Measurements from ENCODE around the gene FAM204A. TPM values are rescaled to one million over a fixed set of nuclear protein-coding genes. Genes with fewer than 3 reads are reported as not detected.

FAM204A gene
- polyA plus RNA-seq, 6 donors from 2014 or later = 137 to 206 (median 152) TPM

DNA sequence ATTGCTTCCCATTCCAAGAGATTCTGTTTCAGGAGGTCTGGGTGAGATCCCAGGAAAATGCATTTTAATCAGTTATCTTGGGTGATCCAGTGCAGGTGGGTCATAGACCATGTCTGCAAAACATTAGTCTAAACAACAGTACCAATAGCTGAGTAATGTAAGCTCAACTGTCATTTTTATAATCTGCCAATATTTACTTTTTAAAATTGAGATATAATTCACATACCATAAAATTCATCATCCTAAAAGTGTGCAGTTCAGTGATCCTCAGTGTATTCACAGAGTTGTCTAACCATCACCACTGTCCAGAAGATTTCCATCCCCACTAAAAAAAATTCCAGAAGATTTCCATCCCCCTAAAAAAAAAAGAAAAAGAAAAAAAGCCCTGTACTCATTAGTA, 51.0 kb downstream of the FAM204A start:
- H3K27ac Mint-ChIP-seq = no peak overlapping the region
- DNase-seq (no peak), ATAC-seq (ENCODE audit: low read depth in 2 of 2) (no peak)
- H3K9me3 Mint-ChIP-seq = peaks cover 0 to 2% (median 0%) of the 10 kb centered on the region in 7 donors
- H3K36me3 Mint-ChIP-seq = no peaks in the 10 kb centered on the region
- H3K27me3 Mint-ChIP-seq = peaks cover 30 to 51% (median 39%) of the 10 kb centered on the region in 3 donors
- H3K4me3 Mint-ChIP-seq = no peak overlapping the region
- H3K4me1 Mint-ChIP-seq = no peaks in the 10 kb centered on the region

DNA sequence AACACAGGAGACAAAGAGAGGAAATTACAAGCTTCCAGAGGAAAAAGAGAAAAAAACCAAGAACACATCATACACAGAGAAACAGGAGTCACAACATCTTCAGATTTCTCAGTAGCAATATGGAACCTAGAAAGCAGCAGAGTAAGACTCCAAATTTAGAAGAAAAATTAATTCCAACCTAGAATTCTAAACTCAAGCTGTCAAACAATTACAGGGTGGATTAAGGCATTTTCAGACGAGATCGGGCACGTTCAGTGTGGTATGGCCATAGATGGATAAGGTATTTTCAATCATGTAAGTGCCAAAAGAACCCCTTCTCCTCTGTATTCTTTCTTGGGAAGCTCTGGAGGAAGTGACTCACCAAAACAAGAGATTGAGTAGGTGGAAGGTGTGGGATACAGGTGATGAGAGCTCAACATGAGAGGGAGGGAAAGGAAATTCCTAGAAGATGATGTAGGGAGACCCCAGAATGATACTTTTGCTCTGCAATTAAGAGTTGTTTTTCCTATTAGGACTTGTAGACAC, 51.6 kb downstream of the FAM204A start:
- Mint-ChIP-seq H3K4me1 (no peaks in the 10 kb centered on the region), H3K36me3 (no peaks in the 10 kb centered on the region), H3K9me3 (peaks cover 0 to 2% (median 0%) of the 10 kb centered on the region in 7 donors), H3K27me3 (peaks cover 30 to 57% (median 39%) of the 10 kb centered on the region in 3 donors), H3K27ac (no peak overlapping the region), H3K4me3 (no peak overlapping the region)
- DNase-seq = no peak
- no peak for ATAC-seq (ENCODE audit: low read depth in 2 of 2)

DNA sequence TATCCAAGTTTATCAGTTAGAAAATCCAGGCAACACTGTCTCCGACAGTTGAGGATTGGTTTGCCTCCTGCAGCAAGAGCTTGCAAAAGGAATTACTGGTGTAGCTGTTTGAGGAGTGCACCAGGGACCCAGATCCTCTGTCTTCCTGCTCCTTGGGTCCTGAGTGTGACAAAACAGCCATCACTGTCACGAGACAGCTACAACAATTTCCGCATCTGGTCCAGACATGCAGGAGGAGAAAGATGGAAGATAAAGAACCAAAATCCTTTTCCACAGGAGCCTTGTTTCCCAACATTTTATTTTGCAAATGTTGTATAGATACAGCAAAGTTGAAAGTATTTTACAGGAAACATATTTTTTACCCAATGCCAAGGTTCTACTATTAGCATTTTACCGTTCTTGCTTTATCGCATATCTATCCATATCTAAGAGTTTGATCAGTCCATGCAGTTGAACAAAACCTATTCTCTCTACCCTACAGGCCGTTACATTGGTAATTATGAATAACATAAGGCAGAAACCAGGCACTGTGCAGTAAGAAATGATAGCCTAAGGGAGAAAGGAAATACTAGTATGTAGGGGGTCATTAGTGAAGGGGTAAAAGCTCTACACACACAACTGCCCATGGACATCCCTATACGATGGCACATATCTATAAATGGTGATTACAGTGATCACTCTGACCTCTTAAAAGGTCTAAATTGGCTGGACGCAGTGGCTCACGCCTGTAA, 54.9 kb downstream of the FAM204A start:
- peaks cover 0 to 5% (median 2%) of the 10 kb centered on the region in 7 donors for H3K9me3 Mint-ChIP-seq
- no peak overlapping the region for H3K4me3 Mint-ChIP-seq
- ATAC-seq (ENCODE audit: low read depth in 2 of 2) (no peak), DNase-seq (no peak)
- no peak overlapping the region for H3K27ac Mint-ChIP-seq
- peaks cover 36 to 60% (median 39%) of the 10 kb centered on the region in 3 donors for H3K27me3 Mint-ChIP-seq
- H3K4me1 Mint-ChIP-seq = no peaks in the 10 kb centered on the region
- H3K36me3 Mint-ChIP-seq = no peaks in the 10 kb centered on the region

DNA sequence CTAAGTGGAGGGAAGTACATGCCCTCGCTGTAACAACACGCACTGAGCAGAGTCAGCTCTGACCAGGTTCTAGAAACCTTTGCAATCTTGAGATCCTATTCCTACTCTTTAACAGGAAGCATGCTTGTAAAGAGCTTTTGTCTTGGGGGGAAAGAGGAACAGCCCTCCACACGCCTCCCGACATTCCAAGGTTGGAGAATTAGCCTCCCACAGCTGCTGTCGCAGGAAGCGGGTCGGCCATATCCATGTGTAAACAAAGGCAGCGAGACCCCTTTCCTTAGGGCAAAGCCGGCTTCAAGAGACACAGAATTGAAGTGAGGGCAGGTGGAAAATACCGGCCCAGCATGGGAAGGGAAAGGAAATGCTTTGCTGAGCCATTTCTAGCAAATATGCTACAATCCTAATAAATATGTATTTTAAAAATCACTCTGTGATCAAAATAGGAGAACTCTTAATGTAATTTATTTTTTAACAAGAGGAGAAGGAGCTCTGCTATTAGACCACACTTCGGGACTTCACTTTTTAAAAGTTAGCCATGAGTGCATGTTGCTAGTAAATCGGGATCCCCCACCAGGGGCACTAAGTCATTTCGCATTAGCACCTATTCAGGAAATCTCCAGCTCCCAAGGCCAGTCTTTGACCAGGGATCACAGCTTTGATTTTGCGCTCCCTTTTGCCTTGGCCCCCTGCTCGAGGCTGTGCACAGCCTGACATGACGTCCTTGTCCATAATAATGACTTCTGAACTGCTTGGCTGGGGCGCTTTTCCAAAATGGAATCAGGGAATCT, 55.9 kb downstream of the FAM204A start:
- peaks cover 0 to 5% (median 2%) of the 10 kb centered on the region in 7 donors for H3K9me3 Mint-ChIP-seq
- H3K27me3 Mint-ChIP-seq = peaks cover 29 to 59% (median 35%) of the 10 kb centered on the region in 3 donors
- no peaks in the 10 kb centered on the region for H3K4me1 Mint-ChIP-seq
- no peak for DNase-seq
- H3K27ac Mint-ChIP-seq = no peak overlapping the region
- no peak for ATAC-seq (ENCODE audit: low read depth in 2 of 2)
- H3K4me3 Mint-ChIP-seq = no peak overlapping the region
- no peaks in the 10 kb centered on the region for H3K36me3 Mint-ChIP-seq

DNA sequence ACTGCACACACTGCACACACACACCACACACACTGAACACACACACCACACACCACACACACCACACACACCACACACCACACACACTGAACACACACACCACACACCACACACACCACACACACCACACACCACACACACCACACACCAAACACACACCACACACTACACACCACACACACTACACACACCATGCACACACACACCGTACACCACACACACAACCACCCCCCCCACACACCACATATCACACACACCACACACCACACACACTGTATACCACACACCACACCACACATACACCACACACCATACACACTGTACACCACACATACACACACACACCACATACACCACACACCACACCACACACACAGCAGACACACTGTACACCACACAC, 59.5 kb downstream of the FAM204A start:
- H3K9me3 Mint-ChIP-seq = peaks cover 1 to 30% (median 6%) of the 10 kb centered on the region in 7 donors
- peaks cover 18 to 46% (median 35%) of the 10 kb centered on the region in 3 donors for H3K27me3 Mint-ChIP-seq
- no peak overlapping the region for H3K4me3 Mint-ChIP-seq
- peaks cover 0 to 8% of the 10 kb centered on the region in 2 donors for H3K36me3 Mint-ChIP-seq
- no peak for ATAC-seq (ENCODE audit: low read depth in 2 of 2)
- no peaks in the 10 kb centered on the region for H3K4me1 Mint-ChIP-seq
- no peak for DNase-seq
- H3K27ac Mint-ChIP-seq = peak overlapping the region in 1 of 6 donors; percentile 73

DNA sequence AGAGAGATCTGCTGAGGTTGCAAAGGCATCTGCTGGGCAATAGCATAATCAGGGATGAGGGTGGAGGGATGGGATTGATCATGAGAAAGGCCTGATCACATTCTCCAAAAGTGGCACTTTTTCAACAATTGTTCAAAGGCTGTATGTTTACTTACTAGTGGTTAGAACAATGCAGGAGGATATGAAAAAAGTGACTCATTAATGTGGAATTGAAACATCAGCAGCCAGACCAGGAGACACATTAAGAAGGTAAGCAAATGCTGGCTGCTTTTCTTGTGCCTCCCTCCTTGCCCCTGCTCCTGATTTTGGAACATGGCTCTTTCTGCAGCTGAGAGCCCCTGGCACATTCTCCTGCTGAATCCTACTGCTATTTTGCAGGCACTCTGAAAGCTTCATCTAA, 63.5 kb downstream of the FAM204A start:
- Mint-ChIP-seq H3K4me1 (no peaks in the 10 kb centered on the region), H3K36me3 (peaks cover 0 to 8% of the 10 kb centered on the region in 2 donors), H3K9me3 (peaks cover 5 to 41% (median 8%) of the 10 kb centered on the region in 7 donors), H3K4me3 (no peak overlapping the region), H3K27me3 (peaks cover 0 to 19% (median 18%) of the 10 kb centered on the region in 3 donors), H3K27ac (no peak overlapping the region)
- ATAC-seq (ENCODE audit: low read depth in 2 of 2) (no peak), DNase-seq (no peak)

DNA sequence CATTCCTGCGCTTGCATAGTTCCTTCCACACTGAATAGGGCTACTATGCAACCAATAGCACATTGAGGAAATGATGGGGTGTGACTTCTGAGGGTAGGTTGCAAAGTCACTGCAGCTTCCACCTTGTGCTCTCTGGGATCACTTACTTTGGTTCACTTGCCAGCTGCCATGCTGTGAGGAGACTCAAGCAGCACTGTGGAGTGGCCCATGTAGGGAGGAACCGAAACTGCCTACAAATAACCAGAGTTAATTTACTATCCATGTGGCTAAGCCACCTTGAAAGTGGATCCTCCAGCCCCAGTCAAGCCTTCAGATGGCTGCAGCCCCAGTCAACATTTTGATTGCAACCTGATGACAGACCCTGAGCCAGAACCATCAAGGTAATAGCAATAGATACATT, 64.3 kb downstream of the FAM204A start:
- peaks cover 0 to 15% (median 14%) of the 10 kb centered on the region in 3 donors for H3K27me3 Mint-ChIP-seq
- H3K9me3 Mint-ChIP-seq = peaks cover 3 to 41% (median 8%) of the 10 kb centered on the region in 7 donors
- H3K36me3 Mint-ChIP-seq = peaks cover 0 to 8% of the 10 kb centered on the region in 2 donors
- no peak overlapping the region for H3K27ac Mint-ChIP-seq
- no peak for DNase-seq
- no peak for ATAC-seq (ENCODE audit: low read depth in 2 of 2)
- no peak overlapping the region for H3K4me3 Mint-ChIP-seq
- no peaks in the 10 kb centered on the region for H3K4me1 Mint-ChIP-seq

DNA sequence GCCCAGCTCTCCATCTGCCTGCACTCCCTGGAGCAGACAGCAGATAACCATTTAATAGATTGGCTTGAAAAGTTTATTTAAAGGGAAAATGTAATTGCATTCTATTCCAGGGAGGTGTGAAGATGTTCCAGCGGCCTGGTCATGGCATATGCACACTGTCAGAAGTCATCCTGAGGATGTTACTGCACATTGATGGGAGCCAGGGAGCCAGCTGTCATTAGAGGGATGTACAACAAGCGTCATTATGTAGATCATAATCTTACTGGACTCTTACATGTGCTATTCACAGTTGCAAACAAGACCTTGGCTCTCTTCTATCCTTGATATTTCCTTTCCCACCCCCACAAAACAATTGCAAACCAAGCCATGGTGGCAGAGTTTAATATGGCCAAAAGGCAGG, 65.4 kb downstream of the FAM204A start:
- Mint-ChIP-seq H3K27me3 (peaks cover 0 to 18% (median 15%) of the 10 kb centered on the region in 3 donors), H3K36me3 (peaks cover 0 to 8% of the 10 kb centered on the region in 2 donors), H3K27ac (no peak overlapping the region), H3K4me1 (no peaks in the 10 kb centered on the region), H3K9me3 (peaks cover 0 to 41% (median 8%) of the 10 kb centered on the region in 7 donors), H3K4me3 (no peak overlapping the region)
- ATAC-seq (ENCODE audit: low read depth in 2 of 2) (no peak), DNase-seq (no peak)

DNA sequence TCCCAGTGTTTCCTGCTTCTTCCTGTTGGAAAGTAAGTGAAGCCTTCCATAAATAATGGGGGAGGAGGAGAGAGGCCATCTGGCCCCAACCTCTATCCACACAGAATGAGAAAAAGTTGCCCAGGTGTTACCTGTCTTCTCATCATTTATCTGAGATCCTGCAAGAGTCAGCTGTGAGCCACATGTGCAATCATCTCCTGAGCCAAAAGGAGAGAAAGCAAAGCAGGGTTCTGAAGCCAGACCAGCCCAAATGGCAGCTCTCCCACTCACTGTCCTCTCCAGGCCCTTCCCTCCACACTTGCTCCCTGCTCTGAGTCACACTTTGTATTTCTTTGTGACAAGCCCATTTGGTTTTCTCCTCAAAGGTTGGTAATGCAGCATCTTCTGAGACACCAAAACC, 65.9 kb downstream of the FAM204A start:
- no peak overlapping the region for H3K27ac Mint-ChIP-seq
- no peak overlapping the region for H3K4me3 Mint-ChIP-seq
- DNase-seq = no peak
- H3K4me1 Mint-ChIP-seq = no peaks in the 10 kb centered on the region
- no peak for ATAC-seq (ENCODE audit: low read depth in 2 of 2)
- peaks cover 0 to 23% (median 17%) of the 10 kb centered on the region in 3 donors for H3K27me3 Mint-ChIP-seq
- H3K9me3 Mint-ChIP-seq = peaks cover 0 to 41% (median 8%) of the 10 kb centered on the region in 7 donors
- H3K36me3 Mint-ChIP-seq = peaks cover 0 to 8% of the 10 kb centered on the region in 2 donors

DNA sequence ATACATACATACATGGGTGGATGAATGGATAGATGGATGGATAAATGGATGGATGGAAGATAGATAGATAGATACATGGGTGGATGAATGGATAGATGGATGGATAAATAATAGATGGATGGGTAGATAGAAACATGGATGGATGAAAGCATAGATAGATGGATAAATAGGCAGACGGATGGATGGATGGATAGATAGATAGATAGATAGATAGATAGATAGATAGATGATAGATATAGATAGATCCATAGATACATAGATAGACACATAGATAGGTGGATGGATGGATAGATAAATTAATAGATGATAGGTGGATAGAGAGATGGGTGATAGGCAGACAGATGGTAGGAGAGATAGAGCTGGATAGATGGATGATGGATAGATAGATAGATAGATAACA, 68.5 kb downstream of the FAM204A start:
- H3K36me3 Mint-ChIP-seq = no peaks in the 10 kb centered on the region
- no peak for DNase-seq
- H3K4me3 Mint-ChIP-seq = no peak overlapping the region
- H3K27me3 Mint-ChIP-seq = peaks cover under 1 to 20% (median 8%) of the 10 kb centered on the region in 3 donors
- no peak for ATAC-seq (ENCODE audit: low read depth in 2 of 2)
- H3K4me1 Mint-ChIP-seq = no peaks in the 10 kb centered on the region
- no peak overlapping the region for H3K27ac Mint-ChIP-seq
- peaks cover 0 to 21% (median 9%) of the 10 kb centered on the region in 7 donors for H3K9me3 Mint-ChIP-seq

DNA sequence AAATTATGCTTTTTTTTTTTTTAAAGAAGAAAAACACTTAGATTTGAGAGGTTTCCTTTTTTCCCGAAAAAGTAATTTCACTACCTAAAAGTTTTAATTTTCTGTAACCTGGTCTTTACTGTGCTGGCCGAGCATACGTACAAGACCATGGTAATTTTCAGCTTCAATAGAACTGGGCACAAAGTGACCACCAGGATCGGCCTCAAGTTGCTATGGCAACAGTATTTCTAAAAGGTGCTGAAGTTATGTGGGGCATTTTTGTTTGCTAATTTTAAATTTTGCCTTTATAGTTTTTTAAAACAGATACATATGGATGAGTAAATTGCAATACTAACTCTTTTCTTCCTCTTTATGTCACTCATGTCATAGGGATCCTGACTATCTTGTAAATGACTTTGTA, 69.4 kb downstream of the FAM204A start:
- no peaks in the 10 kb centered on the region for H3K4me1 Mint-ChIP-seq
- H3K36me3 Mint-ChIP-seq = no peaks in the 10 kb centered on the region
- no peak overlapping the region for H3K4me3 Mint-ChIP-seq
- ATAC-seq (ENCODE audit: low read depth in 2 of 2) (no peak), DNase-seq (no peak)
- peaks cover 7 to 20% (median 16%) of the 10 kb centered on the region in 3 donors for H3K27me3 Mint-ChIP-seq
- H3K27ac Mint-ChIP-seq = no peak overlapping the region
- peaks cover 0 to 12% (median 7%) of the 10 kb centered on the region in 7 donors for H3K9me3 Mint-ChIP-seq

DNA sequence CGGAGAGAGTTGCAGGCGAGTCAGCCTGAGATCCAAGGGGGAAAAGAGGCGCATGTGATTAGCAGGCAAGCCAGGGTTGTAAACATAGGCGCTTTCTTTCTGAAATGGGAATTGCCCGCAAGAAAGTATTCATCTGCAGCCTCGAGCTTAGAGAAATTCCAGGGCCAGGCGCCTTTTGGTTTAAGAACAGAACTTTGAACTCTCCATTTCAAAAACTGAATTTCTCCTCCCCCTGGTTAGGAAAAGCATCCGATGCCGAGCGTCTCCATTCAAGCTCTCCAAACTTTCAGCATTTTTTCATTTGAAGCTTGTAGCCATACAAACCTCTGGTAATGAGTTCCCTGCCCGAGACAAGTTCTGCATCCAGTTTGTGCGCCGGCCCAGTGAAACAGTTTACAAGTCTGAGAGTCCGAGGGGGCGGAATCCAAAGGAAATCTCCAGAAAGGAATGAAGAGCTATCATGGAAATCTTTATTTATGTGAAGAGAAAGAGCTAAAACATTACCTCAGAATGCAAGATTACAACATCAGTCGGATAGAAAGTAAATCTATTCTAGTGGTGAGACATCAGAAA, 69.9 kb downstream of the FAM204A start:
- Mint-ChIP-seq H3K4me1 (no peaks in the 10 kb centered on the region), H3K27me3 (peaks cover 10 to 24% (median 21%) of the 10 kb centered on the region in 3 donors), H3K27ac (no peak overlapping the region), H3K4me3 (no peak overlapping the region), H3K9me3 (peaks cover 0 to 7% (median 3%) of the 10 kb centered on the region in 7 donors), H3K36me3 (no peaks in the 10 kb centered on the region)
- ATAC-seq (ENCODE audit: low read depth in 2 of 2) = no peak
- DNase-seq = no peak

DNA sequence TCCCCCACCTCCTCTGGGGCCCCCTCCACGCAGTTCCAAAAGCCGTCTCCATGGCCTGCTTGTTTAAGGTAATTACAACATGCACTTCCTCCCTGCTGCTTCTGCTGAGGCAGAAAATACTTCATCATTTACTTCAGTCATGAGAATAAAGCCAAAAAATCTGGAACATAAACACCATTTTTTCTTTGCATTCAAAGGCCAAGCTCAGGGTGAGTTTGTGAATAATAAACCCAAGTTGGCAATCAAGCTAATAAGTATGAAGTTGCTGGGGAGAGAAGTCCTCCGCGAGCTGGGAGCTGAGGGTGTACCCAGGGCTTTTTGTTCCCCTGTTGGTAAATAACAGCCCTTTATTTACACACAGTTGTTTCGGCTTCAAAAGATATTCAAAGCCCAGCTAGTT, 70.5 kb downstream of the FAM204A start:
- Mint-ChIP-seq H3K9me3 (peaks cover 0 to 4% (median under 1%) of the 10 kb centered on the region in 7 donors), H3K36me3 (no peaks in the 10 kb centered on the region), H3K27me3 (peaks cover 16 to 29% (median 26%) of the 10 kb centered on the region in 3 donors), H3K27ac (no peak overlapping the region), H3K4me3 (no peak overlapping the region), H3K4me1 (no peaks in the 10 kb centered on the region)
- ATAC-seq (ENCODE audit: low read depth in 2 of 2) (no peak), DNase-seq (no peak)

Measured in naive B cell (primary cell).